Measurements from ENCODE around the gene CCNG2. TPM values are rescaled to one million over a fixed set of nuclear protein-coding genes. Genes with fewer than 3 reads are reported as not detected.

CCNG2 gene
- total and polyA plus RNA-seq, 10 of the 15 experiments (the other 5 are each of a cell fraction or from before 2014, with no cell fraction given), result 1.9 to 70.6 (median 5.9) TPM

DNA sequence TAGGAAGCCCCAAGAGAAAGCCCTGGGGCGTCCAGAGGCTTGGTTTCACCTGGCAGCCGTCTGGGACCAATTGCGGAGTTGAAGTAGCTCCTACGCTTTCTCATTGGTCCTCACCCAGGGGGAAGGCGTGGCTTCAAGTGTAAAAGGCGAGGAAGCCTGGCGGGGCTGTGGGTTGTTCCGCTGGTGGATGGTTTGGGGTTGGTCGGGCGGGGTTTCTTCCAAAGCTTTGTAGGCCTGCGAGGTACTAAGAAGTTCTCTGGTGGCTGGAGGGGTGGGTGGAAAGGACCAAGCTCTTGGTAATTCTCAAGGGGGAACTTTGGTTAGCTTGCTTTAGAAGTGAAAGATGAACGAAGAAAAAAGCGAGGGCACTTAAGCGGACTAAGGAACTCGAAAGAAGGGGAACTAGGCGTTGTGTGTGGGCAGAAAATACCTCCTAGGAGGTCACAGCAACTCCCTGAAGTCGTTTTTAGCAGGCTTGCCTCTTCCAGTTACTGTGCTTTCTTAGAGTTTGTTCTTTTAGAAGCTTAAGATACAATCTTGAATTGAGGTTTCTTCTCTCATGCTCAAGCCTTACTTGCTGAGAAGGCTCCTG is 36.6 kb downstream of the CCNG2 start (continued):
- TF ChIP-seq REST (IDR thresholded peaks at IDR 0.05; ENCODE audit: low read depth, low read length) (no peak), LARP7 (IDR thresholded peaks at IDR 0.05) (no peak), TCF12 (IDR thresholded peaks at IDR 0.05; ENCODE audit: low read depth, low read length) (no peak), MAX (IDR thresholded peaks at IDR 0.05; ENCODE audit: low read depth, low read length) (no peak; the same call in 1 of the 2 replicates), BMI1 (IDR thresholded peaks at IDR 0.05; ENCODE audit: borderline replicate concordance) (no peak), ATF7 (IDR thresholded peaks at IDR 0.05; ENCODE audit: low read depth) (peak; percentile 53; the same call in 1 of the 2 replicates), CBX3 (IDR thresholded peaks at IDR 0.05; ENCODE audit: borderline replicate concordance, low read depth) (no peak), SREBF2 (IDR thresholded peaks at IDR 0.05; ENCODE audit: low read length) (no peak), KAT2A (conservative IDR thresholded peaks at IDR 0.05; ENCODE audit: control insufficient read depth, low read depth, low read length) (no peak), ELK1 (IDR thresholded peaks at IDR 0.05; ENCODE audit: low read depth, low read length) (no peak), NFYB (IDR thresholded peaks at IDR 0.05; ENCODE audit: insufficient read depth, low read depth, low read length) (peak; percentile 88), HDGF (IDR thresholded peaks at IDR 0.05) (peak; percentile 55; the same call in 1 of the 2 replicates), RUNX3 (IDR thresholded peaks at IDR 0.05; ENCODE audit: low read length) (peak; percentile 63), POU2F2 (IDR thresholded peaks at IDR 0.05; ENCODE audit: borderline replicate concordance, low read depth, low read length) (0 out of 3 replicates have a peak, but pooled peaks have one; percentile 17), RFX5 (IDR thresholded peaks at IDR 0.05; ENCODE audit: low read depth, low read length) (0 out of 2 replicates have a peak, but pooled peaks have one; percentile 60), GATAD2B (conservative IDR thresholded peaks at IDR 0.05; ENCODE audit: low read depth) (peak; percentile 67; the same call in 1 of the 2 replicates), IKZF1 (conservative IDR thresholded peaks at IDR 0.05) (peak; percentile 60), DPF2 (IDR thresholded peaks at IDR 0.05) (peak; percentile 48)
- TF ChIP-seq, protein P1, sequence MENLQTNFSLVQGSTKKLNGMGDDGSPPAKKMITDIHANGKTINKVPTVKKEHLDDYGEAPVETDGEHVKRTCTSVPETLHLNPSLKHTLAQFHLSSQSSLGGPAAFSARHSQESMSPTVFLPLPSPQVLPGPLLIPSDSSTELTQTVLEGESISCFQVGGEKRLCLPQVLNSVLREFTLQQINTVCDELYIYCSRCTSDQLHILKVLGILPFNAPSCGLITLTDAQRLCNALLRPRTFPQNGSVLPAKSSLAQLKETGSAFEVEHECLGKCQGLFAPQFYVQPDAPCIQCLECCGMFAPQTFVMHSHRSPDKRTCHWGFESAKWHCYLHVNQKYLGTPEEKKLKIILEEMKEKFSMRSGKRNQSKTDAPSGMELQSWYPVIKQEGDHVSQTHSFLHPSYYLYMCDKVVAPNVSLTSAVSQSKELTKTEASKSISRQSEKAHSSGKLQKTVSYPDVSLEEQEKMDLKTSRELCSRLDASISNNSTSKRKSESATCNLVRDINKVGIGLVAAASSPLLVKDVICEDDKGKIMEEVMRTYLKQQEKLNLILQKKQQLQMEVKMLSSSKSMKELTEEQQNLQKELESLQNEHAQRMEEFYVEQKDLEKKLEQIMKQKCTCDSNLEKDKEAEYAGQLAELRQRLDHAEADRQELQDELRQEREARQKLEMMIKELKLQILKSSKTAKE (IDR thresholded peaks at IDR 0.05; ENCODE audit: low read depth, poor library complexity, severe bottlenecking), result peak; percentile 34
- TF ChIP-seq, protein P2, sequence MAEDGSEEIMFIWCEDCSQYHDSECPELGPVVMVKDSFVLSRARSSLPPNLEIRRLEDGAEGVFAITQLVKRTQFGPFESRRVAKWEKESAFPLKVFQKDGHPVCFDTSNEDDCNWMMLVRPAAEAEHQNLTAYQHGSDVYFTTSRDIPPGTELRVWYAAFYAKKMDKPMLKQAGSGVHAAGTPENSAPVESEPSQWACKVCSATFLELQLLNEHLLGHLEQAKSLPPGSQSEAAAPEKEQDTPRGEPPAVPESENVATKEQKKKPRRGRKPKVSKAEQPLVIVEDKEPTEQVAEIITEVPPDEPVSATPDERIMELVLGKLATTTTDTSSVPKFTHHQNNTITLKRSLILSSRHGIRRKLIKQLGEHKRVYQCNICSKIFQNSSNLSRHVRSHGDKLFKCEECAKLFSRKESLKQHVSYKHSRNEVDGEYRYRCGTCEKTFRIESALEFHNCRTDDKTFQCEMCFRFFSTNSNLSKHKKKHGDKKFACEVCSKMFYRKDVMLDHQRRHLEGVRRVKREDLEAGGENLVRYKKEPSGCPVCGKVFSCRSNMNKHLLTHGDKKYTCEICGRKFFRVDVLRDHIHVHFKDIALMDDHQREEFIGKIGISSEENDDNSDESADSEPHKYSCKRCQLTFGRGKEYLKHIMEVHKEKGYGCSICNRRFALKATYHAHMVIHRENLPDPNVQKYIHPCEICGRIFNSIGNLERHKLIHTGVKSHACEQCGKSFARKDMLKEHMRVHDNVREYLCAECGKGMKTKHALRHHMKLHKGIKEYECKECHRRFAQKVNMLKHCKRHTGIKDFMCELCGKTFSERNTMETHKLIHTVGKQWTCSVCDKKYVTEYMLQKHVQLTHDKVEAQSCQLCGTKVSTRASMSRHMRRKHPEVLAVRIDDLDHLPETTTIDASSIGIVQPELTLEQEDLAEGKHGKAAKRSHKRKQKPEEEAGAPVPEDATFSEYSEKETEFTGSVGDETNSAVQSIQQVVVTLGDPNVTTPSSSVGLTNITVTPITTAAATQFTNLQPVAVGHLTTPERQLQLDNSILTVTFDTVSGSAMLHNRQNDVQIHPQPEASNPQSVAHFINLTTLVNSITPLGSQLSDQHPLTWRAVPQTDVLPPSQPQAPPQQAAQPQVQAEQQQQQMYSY (CRISPR knock-in tag; IDR thresholded peaks at IDR 0.05), result no peak

Measured in GM12878 (cell line).